K562 (cell line): Measurements from ENCODE around the gene ZNF787. TPM values are rescaled to one million over a fixed set of nuclear protein-coding genes. Genes with fewer than 3 reads are reported as not detected.

Experiments
- ATAC-seq: fragments of 200-7000 bp; cut with Tn5 transposase; 3 replicates; pipeline ENCODE4 v1.9.1; 2020; ENCODE audit warnings: moderate library complexity
- BruUV-seq: library from RNA; stranded (reverse); fragments of 400-500 nt; replicated peaks from 2 replicates; lab custom pipeline; 2021; lab: Mats Ljungman, UMichigan
- CTCF ChIA-PET: fragments of 300-600 bp; formaldehyde crosslinking; extraction: SDS; loops from one replicate; lab custom pipeline; 2021; ENCODE audit warnings: low intra/inter-chr PET ratio; lab: Yijun Ruan, JAX
- POLR2A ChIA-PET: fragments of 300-600, 350-650 bp; sonication (Branson Sonifier 250); formaldehyde crosslinking; extraction: SDS; loops from one replicate; lab custom pipeline; 2021; ENCODE audit warnings: antibody characterized with exemption, inconsistent platforms; lab: Yijun Ruan, JAX
- DNase-seq, 4 experiments: peaks; one replicate each; pipeline versions ENCODE4 v3.0.0 to v3.0.0-alpha.2; 2011 to 2018; ENCODE audit warnings: low spot score in 3 of 4, mixed read lengths in 3 of 4; ENCODE audit errors: extremely low read depth in 1 of 4
- FAIRE-seq: peaks from 2 replicates; lab custom pipeline; 2011; peaks lifted over from hg19 to GRCh38; lab: Jason Lieb, UNC
- H2AFZ ChIP-seq: 2 replicates; pipeline ENCODE4 v1.6.0; 2011; ENCODE audit warnings: low read depth, low read length, control low read depth, inconsistent platforms
- H3K27ac ChIP-seq: fragments of 200-600 bp; 3 replicates; pipeline ENCODE4 v1.8.0; 2011; ENCODE audit warnings: low read depth, mild to moderate bottlenecking, control low read depth, inconsistent platforms, low read length, moderate library complexity, mixed read lengths; ENCODE audit errors: extremely low read depth
- H3K27me3 ChIP-seq, 2 experiments: fragments of 300-600 bp in 1 of 2; 2 replicates in 1 of 2; 3 replicates in 1 of 2; pipeline versions ENCODE4 v1.6.0 to v1.8.0; 2011; ENCODE audit warnings: inconsistent platforms in 2 of 2, low read length in 2 of 2, mild to moderate bottlenecking in 1 of 2, mixed read lengths in 1 of 2, moderate library complexity in 1 of 2; ENCODE audit not compliant: control insufficient read depth in 2 of 2, insufficient read depth in 2 of 2
- H3K36me3 ChIP-seq: fragments of 300-600 bp; 3 replicates; pipeline ENCODE4 v1.8.0; 2011; ENCODE audit warnings: mild to moderate bottlenecking, low read length, inconsistent platforms; ENCODE audit not compliant: control insufficient read depth, insufficient read depth
- H3K4me1 ChIP-seq, 2 experiments: fragments of 200-600 bp in 1 of 2; replicated peaks in 1 of 2; 2 replicates in 1 of 2; 3 replicates in 1 of 2; pipeline versions ENCODE4 v1.5.1 to v1.8.0; 2011; ENCODE audit warnings: inconsistent platforms in 2 of 2, low read length in 2 of 2, mild to moderate bottlenecking in 1 of 2, mixed read lengths in 1 of 2, moderate library complexity in 1 of 2; ENCODE audit not compliant: control insufficient read depth in 2 of 2, insufficient read depth in 2 of 2
- H3K4me2 ChIP-seq: 2 replicates; pipeline ENCODE4 v1.6.1; 2011; ENCODE audit warnings: low read length, control low read depth, inconsistent platforms, mixed read lengths; ENCODE audit not compliant: insufficient read depth
- H3K4me3 ChIP-seq: fragments of 200-600 bp; sonication (generic), shearing (Covaris generic); 2 replicates; pipeline ENCODE4 v1.5.1; 2016; ENCODE audit warnings: control low read depth, inconsistent platforms
- H3K79me2 ChIP-seq: fragments of 200-600 bp; 3 replicates; pipeline ENCODE4 v1.8.0; 2011; ENCODE audit warnings: low read length, inconsistent platforms; ENCODE audit not compliant: control insufficient read depth, insufficient read depth
- H3K9ac ChIP-seq, 2 experiments: 2 replicates each; pipeline versions ENCODE4 v1.6.0 to v1.6.1; 2011; ENCODE audit warnings: low read depth in 2 of 2, low read length in 2 of 2, control low read depth in 1 of 2, inconsistent platforms in 1 of 2, mild to moderate bottlenecking in 1 of 2, mixed read lengths in 1 of 2; ENCODE audit not compliant: insufficient read depth in 1 of 2
- H3K9me1 ChIP-seq: one replicate; pipeline ENCODE4 v1.6.0; 2011; ENCODE audit warnings: inconsistent platforms, mild to moderate bottlenecking, low read length, moderate library complexity; ENCODE audit not compliant: control insufficient read depth, insufficient read depth
- H3K9me3 ChIP-seq: replicated peaks from 2 replicates; pipeline ENCODE4 v1.5.1; 2011; ENCODE audit warnings: low read depth, low read length, inconsistent platforms; ENCODE audit not compliant: control insufficient read depth, insufficient read depth
- H4K20me1 ChIP-seq: replicated peaks from 2 replicates; pipeline ENCODE4 v1.6.1; 2011; ENCODE audit warnings: low read length, inconsistent platforms, mixed read lengths; ENCODE audit not compliant: control insufficient read depth, insufficient read depth
- DPF2 ChIP-seq: fragments of 450-650 bp; IDR thresholded peaks from 2 replicates; pipeline ENCODE4 v1.6.1; 2016
- ESRRA ChIP-seq: fragments of 450-650 bp; IDR thresholded peaks from 2 replicates; pipeline ENCODE4 v1.6.1; 2014; ENCODE audit warnings: low read depth, mild to moderate bottlenecking, moderate library complexity, borderline replicate concordance
- KDM5B ChIP-seq: fragments of 200-600 bp; sonication (generic); IDR thresholded peaks from 2 replicates; pipeline ENCODE4 v1.6.1; 2012; ENCODE audit warnings: low read depth, mild to moderate bottlenecking, moderate library complexity, low read length, control low read depth, inconsistent platforms; ENCODE audit not compliant: insufficient replicate concordance
- SPI1 ChIP-seq: IDR thresholded peaks from 2 replicates; pipeline ENCODE4 v1.6.1; 2011; ENCODE audit warnings: low read depth, low read length, control low read depth, borderline replicate concordance
- WGBS: fragments of 100-300 bp; shearing (Covaris generic); methylation state at CpG from one replicate; pipeline ENCODE4 v1.1.6; 2016; ENCODE audit warnings: low coverage, mixed read lengths; ENCODE audit not compliant: insufficient coverage; ENCODE audit errors: missing lambda C conversion rate; 5-methylcytosine and 5-hydroxymethylcytosine counted together
- in situ Hi-C: fragments of 300-500 bp; cut with MboI; formaldehyde crosslinking; loops from 4 replicates; pipeline ENCODE4 v1.15.0; 2018; ENCODE audit warnings: inconsistent platforms, mixed read lengths
- intact Hi-C: fragments of 100-400 bp; cut with micrococcal nuclease; formaldehyde crosslinking; loops from 2 replicates; pipeline ENCODE4 v1.14.2; 2022
- polyA plus RNA-seq, 8 experiments: library from polyadenylated mRNA; depleted of rRNA in 4 of 8; stranded (reverse) in 5 of 8; unstranded in 3 of 8; fragments of >200 nt; fragmentation: Nextera tagmentation in 2 of 8; fragmentation: Illumina TruSeq in 1 of 8; extraction: Ambion mirVana in 2 of 8; extraction: Trizol in 1 of 8; gene quantifications; 2 replicates each; pipeline versions ENCODE4 v1.2.1 to v1.2.3, GENCODE V29; 2011 to 2014; ENCODE audit warnings: inconsistent platforms in 1 of 8, missing spikeins in 1 of 8
- total RNA-seq, 7 experiments: library from RNA; depleted of rRNA in 6 of 7; stranded (reverse); fragments of >200 nt in 6 of 7; fragmentation: Illumina TruSeq in 2 of 7; extraction: Trizol in 2 of 7; gene quantifications; 2 replicates each; pipeline versions ENCODE4 v1.2.1 to v1.2.3, GENCODE V29; 2011 to 2021; ENCODE audit warnings: low replicate concordance in 1 of 7

The ZNF787 gene
- total and polyA plus RNA-seq, 9 of the 15 experiments (the other 6 are each of a cell fraction or from before 2014, with no cell fraction given), result 0.45 to 77.6 (median 7.3) TPM

GRCh38 chr19:56118666-56119581, 2.2 kb downstream of the ZNF787 start:
- Histone ChIP-seq H3K9ac (peak overlapping the region; percentile 98 to 99), H3K4me2 (peak overlapping the region; percentile 85), H3K27me3 (no peaks in the 10 kb centered on the region), H3K27ac (peak overlapping the region; percentile 99), H3K36me3 (peaks cover 39% of the 10 kb centered on the region), H3K79me2 (peaks cover 65% of the 10 kb centered on the region), H3K4me1 (peaks cover 19 to 60% of the 10 kb centered on the region in 2 experiments), H2AFZ (no peak overlapping the region), H4K20me1 (peaks cover 34% of the 10 kb centered on the region), H3K4me3 (peak overlapping the region; percentile 95), H3K9me3 (no peaks in the 10 kb centered on the region), H3K9me1 (peaks cover 9% of the 10 kb centered on the region)
- in situ Hi-C loops, result no loop called here
- intact Hi-C loops, result no loop called here
- WGBS, result 60% methylated on average over 8 of the region's 8 CpGs
- no peak for DNase-seq
- TF ChIP-seq SPI1, result peak; percentile 83
- TF ChIP-seq DPF2, result no peak
- peak; percentile 65 for TF ChIP-seq ESRRA
- peak; percentile 26 for TF ChIP-seq KDM5B
- ChIA-PET POLR2A (interaction anchor here (0.7 to 1.0 kb wide), 2 partner anchors 8 to 148 kb away, joined by 3 to 5 read pairs; no protein-coding TSS in a partner anchor), CTCF (no interaction called here)
- no peak for FAIRE-seq
- no peak for ATAC-seq
- TSS peak; percentile 34 for BruUV-seq
